Activated CD8-positive, alpha-beta T cell treated with anti-CD3 and anti-CD28 coated beads for 36 hours (primary cell): ENCODE results near the gene TGFBRAP1. TPM values are rescaled to one million over a fixed set of nuclear protein-coding genes. Genes with fewer than 3 reads are reported as not detected.

Source experiments
- ATAC-seq: fragments of 200-7000 bp; cut with Tn5 transposase; one replicate; pipeline ENCODE4 v1.10.0; 2021; ENCODE audit warnings: mild to moderate bottlenecking, moderate library complexity
- CTCF ChIA-PET: fragments of 350-600 bp; sonication (Branson Sonifier 250); formaldehyde crosslinking; loops from one replicate; lab custom pipeline; 2021; ENCODE audit warnings: antibody characterized with exemption; lab: Charles Lee
- POLR2A ChIA-PET: fragments of 350-600 bp; sonication (Branson Sonifier 250); formaldehyde crosslinking; loops from one replicate; lab custom pipeline; 2021; ENCODE audit warnings: antibody characterized with exemption; lab: Charles Lee
- DNase-seq: peaks from one replicate; pipeline ENCODE4 v3.0.0-alpha.2; 2020
- H3K27ac Mint-ChIP-seq: one replicate; pipeline ENCODE4 v1.8.0; 2021; ENCODE audit warnings: mild to moderate bottlenecking, mixed read lengths
- H3K27me3 Mint-ChIP-seq: one replicate; pipeline ENCODE4 v1.8.0; 2021; ENCODE audit warnings: mixed read lengths
- H3K36me3 Mint-ChIP-seq: one replicate; pipeline ENCODE4 v1.8.0; 2021; ENCODE audit warnings: low read depth, mixed read lengths
- H3K4me1 Mint-ChIP-seq: one replicate; pipeline ENCODE4 v1.8.0; 2021; ENCODE audit warnings: low read depth, mixed read lengths
- H3K4me3 Mint-ChIP-seq: one replicate; pipeline ENCODE4 v1.8.0; 2021; ENCODE audit warnings: mild to moderate bottlenecking, moderate library complexity, mixed read lengths
- H3K9me3 Mint-ChIP-seq: one replicate; pipeline ENCODE4 v1.8.0; 2021; ENCODE audit warnings: mixed read lengths
- CTCF ChIP-seq: fragments of 200-600 bp; IDR thresholded peaks from one replicate; pipeline ENCODE4 v1.8.0; 2022; ENCODE audit warnings: antibody characterized with exemption, mild to moderate bottlenecking
- intact Hi-C: fragments of 100-400 bp; cut with micrococcal nuclease; formaldehyde crosslinking; loops from one replicate; pipeline ENCODE4 v1.10.0; 2022
- total RNA-seq, 2 experiments: library from RNA; stranded (reverse); gene quantifications; one replicate each; pipeline ENCODE4 v1.2.3, GENCODE V29; 2021

The TGFBRAP1 gene
- total RNA-seq, 2 experiments from 2014 or later, result 17.9 to 20.2 TPM

- no peak for TF ChIP-seq CTCF
- Mint-ChIP-seq H3K9me3 (no peaks in the 10 kb centered on the region), H3K27me3 (no peaks in the 10 kb centered on the region), H3K4me1 (no peaks in the 10 kb centered on the region), H3K36me3 (no peaks in the 10 kb centered on the region), H3K4me3 (no peak overlapping the region), H3K27ac (no peak overlapping the region)
- intact Hi-C loops, result no loop called here
- CTCF ChIA-PET, result interaction anchor here (0.6 kb wide), 1 partner anchor 10 kb away, joined by 3 read pairs; no protein-coding TSS in a partner anchor
- DNase-seq (no peak), ATAC-seq (no peak)
- POLR2A ChIA-PET, result no interaction called here
Measured at GRCh38 chr2:105248316-105249070, 81.0 kb downstream of the TGFBRAP1 start.

- Mint-ChIP-seq H3K9me3 (no peaks in the 10 kb centered on the region), H3K4me1 (no peaks in the 10 kb centered on the region), H3K4me3 (no peak overlapping the region), H3K27me3 (no peaks in the 10 kb centered on the region), H3K27ac (no peak overlapping the region), H3K36me3 (no peaks in the 10 kb centered on the region)
- DNase-seq (no peak), ATAC-seq (no peak)
- POLR2A ChIA-PET, result no interaction called here
- CTCF ChIA-PET, result interaction anchor here (1.3 to 1.6 kb wide), 2 partner anchors 11 to 12 kb away, joined by 4 to 7 read pairs; no protein-coding TSS in a partner anchor
- TF ChIP-seq CTCF, result no peak
- intact Hi-C loops, result no loop called here
Measured at GRCh38 chr2:105244451-105244850, 85.1 kb downstream of the TGFBRAP1 start.

GRCh38 chr2:105243961-105244360, 85.6 kb downstream of the TGFBRAP1 start:
- DNase-seq (no peak), ATAC-seq (no peak)
- ChIA-PET CTCF (interaction anchor here (1.2 to 1.7 kb wide), 4 partner anchors 11 to 129 kb away, joined by 3 to 7 read pairs (median 5); no protein-coding TSS in a partner anchor), POLR2A (no interaction called here)
- no peak overlapping the region for H3K27ac Mint-ChIP-seq
- H3K36me3 Mint-ChIP-seq, result no peaks in the 10 kb centered on the region
- no peaks in the 10 kb centered on the region for H3K27me3 Mint-ChIP-seq
- H3K4me1 Mint-ChIP-seq, result no peaks in the 10 kb centered on the region
- H3K9me3 Mint-ChIP-seq, result no peaks in the 10 kb centered on the region
- H3K4me3 Mint-ChIP-seq, result no peak overlapping the region
- intact Hi-C loops, result no loop called here
- TF ChIP-seq CTCF, result no peak

- H3K27ac Mint-ChIP-seq, result no peak overlapping the region
- TF ChIP-seq CTCF, result no peak
- intact Hi-C loops, result no loop called here
- H3K27me3 Mint-ChIP-seq, result no peaks in the 10 kb centered on the region
- no peak overlapping the region for H3K4me3 Mint-ChIP-seq
- no peak for DNase-seq
- H3K36me3 Mint-ChIP-seq, result no peaks in the 10 kb centered on the region
- no peaks in the 10 kb centered on the region for H3K9me3 Mint-ChIP-seq
- ChIA-PET POLR2A (no interaction called here), CTCF (interaction anchor here (1.3 to 9.9 kb wide), 5 partner anchors 10 to 130 kb away, joined by 3 to 277 read pairs (median 6); no protein-coding TSS in a partner anchor)
- H3K4me1 Mint-ChIP-seq, result no peaks in the 10 kb centered on the region
- no peak for ATAC-seq
Measured at GRCh38 chr2:105242286-105242993, 87.1 kb downstream of the TGFBRAP1 start.

GRCh38 chr2:105241443-105241842, 88.1 kb downstream of the TGFBRAP1 start, which contains the start of gene GPR45:
Gene GPR45 (plus strand): TSS chr2:105241743. CDS start chr2:105241859, 116 bp downstream.
- Mint-ChIP-seq H3K27ac (no peak within 1 kb of the TSS), H3K9me3 (no peaks in the 10 kb centered on the region), H3K36me3 (no peaks in the 10 kb centered on the region), H3K27me3 (peaks cover 5% of the 10 kb centered on the region), H3K4me3 (no peak within 1 kb of the TSS), H3K4me1 (peaks cover 7% of the 10 kb centered on the region)
- ChIA-PET CTCF (interaction anchor here (1.8 to 9.9 kb wide), 2 partner anchors 129 to 150 kb away, joined by 4 to 277 read pairs; no protein-coding TSS in a partner anchor), POLR2A (no interaction called here)
- intact Hi-C loops, result no loop called here
- DNase-seq (no peak), ATAC-seq (no peak)
- no peak for TF ChIP-seq CTCF
